Activated CD4-positive, alpha-beta T cell treated with anti-CD3 and anti-CD28 coated beads, Interleukin-2, amount 50 U/mL, for 1 hour (primary cell): ENCODE data around the gene APMAP.

Experiments
- DNase-seq: peaks from one replicate; pipeline ENCODE4 v3.0.0-alpha.2; 2020

The APMAP gene

GRCh38 chr20:24963672-24964505, 28.7 kb downstream of the APMAP start:
- no peak for DNase-seq

DNA sequence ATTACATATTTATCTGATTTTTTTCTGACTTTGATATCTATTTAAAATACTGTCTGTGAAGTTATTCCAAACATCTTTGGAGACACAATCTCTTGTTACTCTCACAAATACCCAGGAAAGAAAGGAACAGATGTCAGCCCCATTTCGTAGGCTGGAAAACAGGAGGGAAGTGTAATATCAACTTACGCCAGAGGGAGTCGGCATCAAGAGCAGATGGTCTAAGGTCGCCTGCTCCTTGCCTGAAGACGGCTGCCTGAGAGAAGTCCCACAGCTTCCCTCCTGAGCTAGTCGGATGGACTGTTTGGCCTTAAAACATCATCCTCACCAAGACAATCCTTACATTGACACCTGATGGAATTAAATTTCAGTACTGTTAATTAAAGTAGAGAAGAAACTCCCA, 30.0 kb downstream of the APMAP start:
- no peak for DNase-seq

DNA sequence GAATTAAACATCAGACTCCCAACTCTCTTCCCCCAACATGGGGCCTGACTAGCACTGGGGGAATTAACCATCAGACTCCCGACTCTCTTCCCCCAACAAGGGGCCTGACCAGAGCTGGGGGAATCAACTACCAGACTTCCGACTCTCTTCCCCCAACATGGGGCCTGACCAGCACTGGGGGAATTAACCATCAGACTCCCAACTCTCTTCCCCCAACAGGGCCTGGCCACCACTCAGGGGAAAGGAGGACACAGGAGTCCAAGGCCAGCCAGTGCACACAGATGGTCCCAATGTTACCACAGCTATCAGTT, 30.4 kb downstream of the APMAP start:
- no peak for DNase-seq

DNA sequence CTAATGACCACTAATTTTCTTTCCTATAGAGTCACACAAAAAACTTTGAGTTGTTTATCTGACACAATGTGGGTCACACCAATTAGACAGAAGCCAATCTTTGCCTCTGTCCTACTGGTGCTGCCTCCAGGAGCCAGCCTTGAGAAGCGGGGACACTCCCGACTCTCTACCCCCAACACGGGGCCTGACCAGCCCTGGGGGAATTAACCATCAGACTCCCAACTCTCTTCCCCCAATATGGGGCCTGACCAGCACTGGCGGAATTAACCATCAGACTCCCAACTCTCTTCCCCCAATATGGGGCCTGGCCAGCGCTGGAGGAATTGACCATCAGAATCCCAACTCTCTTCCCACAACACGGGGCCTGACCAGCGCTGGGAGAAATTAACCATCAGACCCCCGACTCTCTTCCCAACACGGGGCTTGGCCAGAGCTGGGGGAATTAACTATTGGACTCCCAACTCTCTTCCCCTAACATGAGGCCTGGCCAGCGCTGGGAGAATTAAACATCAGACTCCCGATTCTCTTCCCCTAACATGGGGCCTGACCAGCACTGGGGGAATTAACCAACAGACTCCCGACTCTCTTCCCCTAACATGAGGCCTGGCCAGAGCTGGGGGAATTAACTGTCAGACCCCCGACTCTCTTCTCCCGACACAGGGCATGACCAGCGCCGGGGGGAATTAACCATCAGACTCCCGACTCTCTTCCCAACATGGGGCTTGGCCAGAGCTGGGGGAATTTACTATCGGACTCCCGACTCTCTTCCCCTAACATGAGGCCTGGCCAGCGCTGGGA, 31.0 kb downstream of the APMAP start:
- DNase-seq, result no peak

GRCh38 chr20:24960861-24961260, 31.7 kb downstream of the APMAP start:
- DNase-seq, result no peak

DNA sequence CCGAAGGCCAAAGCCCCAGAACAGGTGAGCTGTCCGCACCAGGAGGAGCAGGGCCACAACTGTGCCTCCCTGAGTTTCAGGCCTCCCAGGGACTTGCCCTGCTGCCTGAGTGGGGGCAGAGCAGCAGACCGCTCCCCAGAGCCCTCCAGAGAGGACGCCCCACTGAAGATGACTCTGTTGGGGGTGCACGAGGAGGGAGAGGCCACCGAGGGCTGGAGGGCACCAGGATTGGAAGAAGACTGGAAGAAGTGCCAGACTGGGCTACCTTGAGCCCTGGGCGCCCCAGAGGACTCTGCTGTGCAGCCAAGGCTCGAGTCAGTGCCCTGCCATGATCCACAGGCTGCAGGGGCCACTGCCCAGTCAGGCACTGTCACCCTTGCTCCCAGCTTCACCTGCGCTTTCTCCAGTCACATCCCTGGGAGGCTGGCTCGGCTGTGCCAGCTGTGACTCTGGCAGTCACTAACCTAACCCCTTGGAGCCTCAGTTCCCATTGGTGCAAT, 32.2 kb downstream of the APMAP start:
- no peak for DNase-seq

- DNase-seq, result no peak
Observed at GRCh38 chr20:24959591-24960301, 32.8 kb downstream of the APMAP start.

DNA sequence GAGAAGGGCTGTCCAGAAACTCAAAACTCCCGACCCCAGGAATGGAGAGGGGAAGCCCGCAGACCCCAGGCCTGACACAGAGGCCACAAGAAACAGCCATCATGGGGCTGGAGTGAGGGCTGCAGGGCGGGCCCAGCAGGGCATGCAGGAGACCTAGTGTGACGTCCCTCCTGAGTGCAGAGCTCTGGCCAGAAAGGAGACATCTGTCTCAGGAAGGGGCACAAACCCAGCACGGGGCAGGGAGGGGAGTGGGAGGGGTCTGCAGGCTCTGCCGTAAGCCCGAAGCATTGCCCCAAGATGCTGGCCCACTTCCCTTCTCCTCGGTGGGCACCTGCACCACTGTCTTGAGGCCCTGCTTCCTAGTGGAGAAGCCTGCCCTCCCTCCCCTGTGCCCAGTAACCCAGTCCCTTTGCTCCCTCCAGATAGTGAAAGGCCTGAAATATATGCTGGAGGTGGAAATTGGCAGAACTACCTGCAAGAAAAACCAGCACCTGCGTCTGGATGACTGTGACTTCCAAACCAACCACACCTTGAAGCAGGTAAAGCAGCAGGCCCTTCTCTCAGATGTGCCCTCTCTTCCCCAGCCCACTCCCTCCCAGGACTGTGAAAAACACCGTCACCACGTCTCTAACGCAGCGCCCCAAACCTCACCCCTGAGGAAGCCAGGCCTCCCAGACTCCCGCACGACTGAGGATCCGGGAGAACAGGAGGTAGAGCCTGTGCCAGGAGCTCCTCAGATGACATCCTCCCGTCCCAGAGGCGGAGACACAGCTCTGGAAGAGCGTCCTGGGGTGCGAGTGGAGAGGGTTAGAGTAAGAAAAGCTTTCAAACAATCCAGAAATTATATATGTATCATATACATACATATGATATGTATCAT, 33.8 kb downstream of the APMAP start:
- DNase-seq, result no peak

- DNase-seq, result no peak
Observed at GRCh38 chr20:24957326-24958016, 35.1 kb downstream of the APMAP start.

DNA sequence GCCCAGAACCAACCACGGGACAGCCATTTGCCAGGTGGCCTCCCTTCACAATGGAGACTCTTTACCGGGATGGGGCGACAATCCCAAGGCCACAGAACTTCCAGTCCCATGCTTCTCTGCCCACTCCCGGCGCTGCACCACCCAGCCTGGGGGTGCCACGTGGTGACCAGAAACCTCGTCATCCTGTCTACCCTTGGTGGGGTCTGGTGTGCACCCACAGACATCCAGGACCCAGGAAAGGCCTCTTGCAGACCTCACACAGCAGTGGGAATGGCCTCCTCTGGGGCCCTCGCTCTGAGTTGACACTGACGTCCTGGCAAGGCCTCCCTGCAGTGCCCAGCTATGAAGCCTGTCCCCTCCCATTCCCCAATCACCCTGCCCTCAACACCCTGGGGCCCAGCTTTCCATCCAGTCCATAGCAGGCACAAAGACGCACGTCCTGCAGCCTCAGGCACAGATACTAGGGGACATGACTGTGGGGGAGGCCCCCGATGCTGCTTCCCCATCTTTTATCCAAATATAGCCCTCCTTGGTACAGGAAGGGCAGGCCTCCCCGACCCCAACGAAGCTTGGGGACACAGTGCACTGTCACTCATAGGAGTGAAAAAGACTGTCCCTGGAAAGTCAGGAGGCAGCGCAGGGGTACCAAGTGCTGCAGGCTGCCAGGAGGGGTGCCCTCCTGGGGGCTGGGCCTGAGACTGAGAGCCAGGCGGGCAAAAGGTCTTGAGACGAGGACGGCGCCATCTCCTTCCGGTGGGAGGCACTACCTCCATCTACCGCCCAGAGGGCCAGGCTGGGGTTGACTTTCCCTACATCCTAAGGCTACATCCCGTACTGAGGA, 36.3 kb downstream of the APMAP start:
- DNase-seq, result no peak

- no peak for DNase-seq
Observed at GRCh38 chr20:24955045-24955444, 37.5 kb downstream of the APMAP start.

- DNase-seq, result no peak
Observed at GRCh38 chr20:24954566-24954965, 38.0 kb downstream of the APMAP start.

- DNase-seq, result no peak
Observed at GRCh38 chr20:24954151-24954550, 38.4 kb downstream of the APMAP start.

DNA sequence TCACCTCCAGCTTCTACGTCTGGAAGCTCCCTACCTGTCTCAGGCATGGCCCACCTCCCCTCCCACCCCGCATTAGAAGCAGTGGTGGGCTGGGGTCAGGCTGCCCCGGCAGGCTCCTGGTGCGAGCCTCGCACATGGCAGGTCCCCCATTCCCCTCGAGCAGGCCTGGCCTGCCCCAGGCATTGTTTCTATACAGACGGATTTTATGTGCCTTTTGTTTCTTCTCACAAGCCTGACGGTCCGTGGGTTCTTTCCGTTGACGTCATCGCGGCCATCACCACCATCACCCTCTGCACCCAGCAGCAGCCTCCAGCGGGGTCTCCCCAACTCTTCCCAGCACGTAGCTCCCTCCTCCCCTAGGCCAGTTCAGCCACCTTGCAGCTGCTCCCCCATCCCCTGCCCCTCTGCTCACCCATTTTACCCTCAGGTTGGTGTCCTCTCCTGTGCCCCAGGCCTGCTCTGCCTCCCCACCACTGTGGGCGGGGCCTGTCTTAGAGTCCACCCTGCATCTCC, 38.9 kb downstream of the APMAP start:
- no peak for DNase-seq

DNA sequence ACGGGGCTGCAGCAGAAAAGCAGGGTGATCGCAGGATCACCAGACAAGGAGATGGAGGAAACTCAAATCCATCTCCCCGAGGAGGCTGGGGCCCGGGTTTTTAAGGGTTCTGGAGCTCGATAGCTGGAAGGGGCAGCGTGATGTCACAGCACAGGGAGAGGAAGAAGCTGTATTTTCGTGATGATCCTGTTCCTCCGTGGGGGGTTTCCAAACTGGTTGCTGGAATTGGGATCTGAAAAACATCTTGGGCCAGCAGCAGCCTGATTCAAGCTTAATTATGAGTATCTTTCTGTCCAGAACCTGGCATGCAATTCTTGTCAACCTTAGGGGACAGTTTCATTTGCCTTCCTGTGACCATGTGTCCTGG, 39.4 kb downstream of the APMAP start:
- DNase-seq, result no peak

DNA sequence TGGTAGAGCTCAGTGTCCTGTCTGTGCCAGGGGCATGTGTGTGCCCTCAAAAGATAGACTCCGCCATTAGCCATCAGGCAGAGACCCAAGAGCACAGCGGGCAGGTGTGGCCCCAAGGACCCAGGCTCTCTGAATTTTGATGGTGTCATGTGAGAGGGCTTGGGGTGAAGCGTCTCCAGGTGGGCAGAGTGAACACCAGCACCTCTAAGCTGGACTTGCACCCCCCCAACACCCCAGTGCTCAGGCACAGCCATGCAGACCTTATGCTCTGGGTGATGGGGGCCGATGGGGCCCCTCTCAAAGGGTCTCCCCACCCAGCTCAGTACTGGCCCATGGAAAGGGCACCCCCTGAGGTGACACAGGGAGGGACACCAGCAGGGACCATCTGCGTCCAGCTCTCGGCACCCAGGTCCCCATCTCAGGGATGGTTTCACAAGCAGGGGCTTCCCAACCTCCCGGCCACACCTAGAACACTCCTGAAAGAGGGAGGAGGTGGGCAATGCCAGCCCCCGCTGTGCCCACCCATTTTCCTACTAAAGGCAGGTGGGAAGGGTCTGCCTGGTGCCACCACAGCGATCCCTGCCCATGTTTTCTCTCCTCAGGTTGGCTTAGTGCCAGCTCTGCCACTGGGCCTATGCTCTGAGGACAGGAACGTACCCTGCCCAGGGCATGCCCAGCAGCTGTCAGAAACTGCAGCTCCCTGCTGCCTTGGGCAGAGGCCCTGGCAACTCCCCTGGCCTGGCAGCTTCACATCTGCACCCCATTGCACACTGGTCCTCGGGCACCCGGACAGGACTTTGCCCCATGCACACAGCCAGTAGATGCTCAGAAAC, 40.0 kb downstream of the APMAP start:
- no peak for DNase-seq

GRCh38 chr20:24951536-24952083, 40.9 kb downstream of the APMAP start:
- DNase-seq, result no peak

DNA sequence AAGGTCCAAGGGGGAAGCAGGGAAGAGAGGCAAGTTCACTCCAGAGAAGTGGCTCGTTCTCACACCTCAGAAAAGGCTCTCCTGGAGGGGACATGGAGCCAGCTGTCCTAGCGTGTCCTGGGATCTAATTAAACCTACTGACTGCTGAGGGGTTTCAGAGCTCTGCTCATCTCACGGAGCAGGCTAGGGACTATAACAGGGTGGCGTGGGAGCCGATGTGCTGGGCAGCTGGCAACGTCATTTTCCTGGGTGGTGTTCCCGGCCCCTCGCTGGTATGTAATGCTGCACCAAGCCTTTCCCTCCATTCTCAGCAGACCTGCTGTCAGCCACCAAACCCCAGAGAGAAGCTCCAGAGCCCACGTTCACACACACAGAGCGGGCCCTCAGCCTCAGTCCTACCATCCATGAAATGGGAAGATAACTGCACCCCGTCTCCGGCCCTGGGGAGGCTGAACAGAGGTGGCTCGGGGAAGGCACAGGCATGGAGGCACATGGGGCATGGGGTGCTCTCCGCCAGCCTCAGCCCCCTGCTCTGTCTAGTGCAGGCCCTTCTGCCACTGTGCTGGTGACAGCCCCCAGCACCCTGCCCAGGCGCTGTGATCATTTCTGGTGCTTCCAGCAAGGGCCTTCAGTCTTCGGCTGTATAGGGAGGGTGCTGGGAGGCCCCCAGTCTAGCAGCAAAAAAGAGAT, 41.6 kb downstream of the APMAP start:
- DNase-seq, result no peak
